Sigmoid colon (tissue), 7 donors: ENCODE measurements around the gene FER1L5. TPM values are rescaled to one million over a fixed set of nuclear protein-coding genes. Genes with fewer than 3 reads are reported as not detected.

Experiments used
- DNase-seq: peaks from one replicate; pipeline ENCODE4 v3.0.0-alpha.2; 2019
- H3K27ac ChIP-seq, 4 donors: fragments of 200-600 bp; sonication (generic); one replicate each; pipeline ENCODE4 v1.5.1; 2016 to 2019; ENCODE audit warnings: mild to moderate bottlenecking in 1 of 4
- H3K27me3 ChIP-seq, 3 donors: fragments of 200-600 bp; sonication (generic); one replicate each; pipeline ENCODE4 v1.5.1; 2019; ENCODE audit warnings: mild to moderate bottlenecking in 1 of 3
- H3K36me3 ChIP-seq, 4 donors: fragments of 200-600 bp; sonication (generic); one replicate each; pipeline ENCODE4 v1.5.1; 2016 to 2019
- H3K4me1 ChIP-seq, 4 donors: fragments of 200-600 bp; sonication (generic); one replicate each; pipeline ENCODE4 v1.5.1; 2017 to 2019
- H3K4me3 ChIP-seq, 4 donors: fragments of 200-600 bp; sonication (generic); one replicate each; pipeline ENCODE4 v1.5.1; 2017 to 2019; ENCODE audit warnings: mild to moderate bottlenecking in 2 of 4, moderate library complexity in 1 of 4
- H3K9me3 ChIP-seq, 4 donors: fragments of 200-600 bp in 3 of 4; sonication (generic) in 3 of 4; one replicate each; pipeline versions ENCODE4 v1.5.1 to v1.6.1; 2013 to 2019
- EP300 ChIP-seq, 4 donors: sonication (generic); formaldehyde crosslinking; IDR thresholded peaks; one replicate each; pipeline ENCODE4 v1.6.1; 2017; ENCODE audit warnings: antibody characterized with exemption in 4 of 4
- POLR2A ChIP-seq, 2 donors: fragments of 450-650 bp; IDR thresholded peaks; one replicate each; pipeline ENCODE4 v1.6.1; 2016; ENCODE audit warnings: antibody characterized with exemption in 2 of 2, mild to moderate bottlenecking in 2 of 2, moderate library complexity in 2 of 2
- POLR2AphosphoS5 ChIP-seq, 4 donors: sonication (generic); formaldehyde crosslinking; IDR thresholded peaks; one replicate each; pipeline ENCODE4 v1.6.1; 2017; ENCODE audit warnings: antibody characterized with exemption in 4 of 4
- WGBS, 2 donors: extraction: QIAGEN DNeasy Blood & Tissue Kit; methylation state at CpG; one replicate each; pipeline ENCODE4 v1.1.7; 2013; 5-methylcytosine and 5-hydroxymethylcytosine counted together
- intact Hi-C: fragments of 100-400 bp; cut with DNase I; formaldehyde crosslinking; loops from one replicate; pipeline ENCODE4 v1.15.1; 2023
- polyA plus RNA-seq, 3 donors: library from polyadenylated mRNA; stranded (reverse); fragments of 200-250 nt; gene quantifications; one replicate each; pipeline ENCODE4 v1.2.3, GENCODE V29; 2013
- total RNA-seq, 4 donors: library from RNA; depleted of rRNA; stranded (reverse); fragments of >200 nt; gene quantifications; one replicate each; pipeline ENCODE4 v1.1.0, GENCODE V29; 2016
- TF ChIP-seq, protein P1 (sequence below), 4 experiments: fragments of 450-650 bp in 3 of 4; fragments of 200-600 bp in 1 of 4; IDR thresholded peaks; one replicate each; pipeline ENCODE4 v1.5.1; 2016 to 2019; ENCODE audit warnings: antibody characterized with exemption in 4 of 4, mild to moderate bottlenecking in 3 of 4, moderate library complexity in 2 of 4
- donor health status: healthy with polysubstance abuse.
- donor health status: Bipolar disorder and iron deficiency.
- donor health status: healthy.

The FER1L5 gene
- total and polyA plus RNA-seq, 7 donors: under 0.01 to 0.01 TPM; not detected in 5

DNA sequence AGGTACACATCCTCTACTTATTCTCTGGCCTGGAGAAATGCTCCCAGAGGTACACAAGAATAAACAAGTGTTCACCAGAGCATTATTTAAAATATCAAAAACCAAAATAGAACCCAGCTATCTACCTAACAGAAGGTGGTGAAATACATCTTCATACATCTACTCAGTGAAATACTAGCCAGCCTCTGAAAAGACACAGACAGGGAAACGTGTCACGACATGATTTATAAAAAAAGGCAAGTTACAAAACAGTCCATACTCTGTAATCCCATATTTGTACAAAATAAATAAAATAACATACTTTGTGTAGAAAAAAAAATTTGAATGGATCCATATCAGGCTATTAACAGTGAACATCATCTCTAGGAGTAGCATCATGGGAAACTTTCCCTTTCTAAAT lies 42.6 kb upstream of the FER1L5 start:
- no peak for DNase-seq
- 90 to 93% methylated on average over 2 of the region's 2 CpGs for WGBS, 2 donors
- Histone ChIP-seq H3K4me1 (no peaks in the 10 kb centered on the region), H3K27ac (no peak overlapping the region), H3K27me3 (no peaks in the 10 kb centered on the region), H3K9me3 (no peaks in the 10 kb centered on the region), H3K4me3 (no peak overlapping the region), H3K36me3 (peaks cover 34 to 100% (median 66%) of the 10 kb centered on the region in 4 donors)
- intact Hi-C loops: no loop called here
- TF ChIP-seq POLR2AphosphoS5 (IDR thresholded peaks at IDR 0.05) (no peak), POLR2A (IDR thresholded peaks at IDR 0.05) (no peak), EP300 (IDR thresholded peaks at IDR 0.05) (no peak)
- TF ChIP-seq, protein P1, sequence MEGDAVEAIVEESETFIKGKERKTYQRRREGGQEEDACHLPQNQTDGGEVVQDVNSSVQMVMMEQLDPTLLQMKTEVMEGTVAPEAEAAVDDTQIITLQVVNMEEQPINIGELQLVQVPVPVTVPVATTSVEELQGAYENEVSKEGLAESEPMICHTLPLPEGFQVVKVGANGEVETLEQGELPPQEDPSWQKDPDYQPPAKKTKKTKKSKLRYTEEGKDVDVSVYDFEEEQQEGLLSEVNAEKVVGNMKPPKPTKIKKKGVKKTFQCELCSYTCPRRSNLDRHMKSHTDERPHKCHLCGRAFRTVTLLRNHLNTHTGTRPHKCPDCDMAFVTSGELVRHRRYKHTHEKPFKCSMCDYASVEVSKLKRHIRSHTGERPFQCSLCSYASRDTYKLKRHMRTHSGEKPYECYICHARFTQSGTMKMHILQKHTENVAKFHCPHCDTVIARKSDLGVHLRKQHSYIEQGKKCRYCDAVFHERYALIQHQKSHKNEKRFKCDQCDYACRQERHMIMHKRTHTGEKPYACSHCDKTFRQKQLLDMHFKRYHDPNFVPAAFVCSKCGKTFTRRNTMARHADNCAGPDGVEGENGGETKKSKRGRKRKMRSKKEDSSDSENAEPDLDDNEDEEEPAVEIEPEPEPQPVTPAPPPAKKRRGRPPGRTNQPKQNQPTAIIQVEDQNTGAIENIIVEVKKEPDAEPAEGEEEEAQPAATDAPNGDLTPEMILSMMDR (IDR thresholded peaks at IDR 0.05): no peak

DNA sequence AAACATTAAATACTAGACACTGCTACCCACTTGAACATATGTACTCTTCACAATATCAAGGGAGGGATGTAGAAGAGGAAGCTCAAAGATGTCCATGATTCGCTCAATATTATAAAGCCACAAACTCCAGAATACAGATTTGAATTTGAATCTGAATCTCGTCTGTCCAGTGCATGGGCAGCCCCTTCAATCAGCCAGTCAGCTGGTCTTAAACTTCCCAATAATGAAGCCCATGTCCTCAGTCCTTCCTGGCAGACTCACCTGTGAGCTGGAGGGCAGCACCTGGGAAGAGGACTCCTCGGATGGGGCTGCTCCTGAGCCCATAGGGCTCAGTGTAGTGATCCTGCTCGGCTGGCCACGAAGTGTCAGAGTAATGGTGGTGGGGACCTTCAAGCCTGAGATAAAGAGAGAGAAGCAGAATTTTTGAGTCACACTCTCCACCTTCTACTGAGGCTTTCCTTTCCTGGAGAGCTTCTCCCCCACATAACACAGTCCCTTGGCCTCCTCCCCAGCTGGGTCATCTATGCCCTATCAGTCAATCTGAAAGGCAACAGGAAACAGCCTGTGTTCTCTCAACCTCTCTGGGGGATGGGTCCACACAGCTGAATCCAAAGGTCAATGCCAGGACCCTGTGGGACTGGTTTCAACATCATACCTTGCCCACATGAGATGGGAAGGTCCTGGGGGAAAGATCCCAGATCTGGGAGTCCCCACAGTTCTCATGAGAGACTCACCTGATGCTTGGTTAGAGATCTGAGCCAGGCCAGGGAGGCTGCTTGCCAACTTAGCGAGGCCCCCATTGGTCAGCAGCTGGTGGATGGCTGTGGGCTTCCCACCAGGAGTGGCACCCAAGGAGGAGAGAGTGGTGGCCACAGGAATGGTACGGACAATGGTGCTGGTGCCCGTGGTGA lies 40.9 kb upstream of the FER1L5 start:
- H3K9me3 ChIP-seq: no peaks in the 10 kb centered on the region
- H3K4me1 ChIP-seq: no peaks in the 10 kb centered on the region
- intact Hi-C loops: no loop called here
- no peak for DNase-seq
- H3K36me3 ChIP-seq: peaks cover 46 to 100% (median 68%) of the 10 kb centered on the region in 4 donors
- no peak for TF ChIP-seq EP300 (IDR thresholded peaks at IDR 0.05)
- H3K27ac ChIP-seq: no peak overlapping the region
- WGBS, 2 donors: 85 to 93% methylated on average over 8 of the region's 8 CpGs
- no peak overlapping the region for H3K4me3 ChIP-seq
- H3K27me3 ChIP-seq: no peaks in the 10 kb centered on the region

DNA sequence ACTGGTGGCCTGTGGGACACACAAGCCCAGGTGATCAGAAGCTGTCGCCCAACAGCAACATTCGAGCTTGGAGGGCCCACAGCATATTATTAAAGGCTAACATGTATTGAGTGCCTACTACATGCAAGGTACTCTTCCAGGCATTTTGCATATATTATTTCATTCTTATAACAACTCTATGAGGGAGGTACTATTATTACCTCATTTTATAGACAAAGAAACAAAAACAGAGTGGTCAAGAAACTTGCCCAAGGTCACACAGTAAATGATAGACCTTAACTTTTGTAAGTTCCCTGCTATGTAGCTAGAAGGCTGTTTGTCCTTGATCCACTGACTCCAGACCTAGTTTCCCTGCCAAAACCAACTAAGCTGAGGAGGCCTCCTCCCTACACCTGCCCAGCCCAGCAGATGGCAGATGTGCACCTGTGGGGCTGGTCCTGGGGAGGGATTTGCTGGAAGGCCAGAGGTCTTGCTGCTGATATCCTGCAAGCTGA lies 40.2 kb upstream of the FER1L5 start:
- WGBS, 2 donors: 89 to 93% methylated on average over 2 of the region's 2 CpGs
- Histone ChIP-seq H3K27me3 (no peaks in the 10 kb centered on the region), H3K36me3 (peaks cover 52 to 100% (median 71%) of the 10 kb centered on the region in 4 donors), H3K27ac (no peak overlapping the region), H3K4me3 (no peak overlapping the region), H3K9me3 (no peaks in the 10 kb centered on the region), H3K4me1 (no peaks in the 10 kb centered on the region)
- no peak for TF ChIP-seq POLR2A (IDR thresholded peaks at IDR 0.05)
- no peak for TF ChIP-seq EP300 (IDR thresholded peaks at IDR 0.05)
- TF ChIP-seq POLR2AphosphoS5 (IDR thresholded peaks at IDR 0.05): no peak
- TF ChIP-seq, protein P1 (IDR thresholded peaks at IDR 0.05): no peak
- no peak for DNase-seq
- intact Hi-C loops: no loop called here

DNA sequence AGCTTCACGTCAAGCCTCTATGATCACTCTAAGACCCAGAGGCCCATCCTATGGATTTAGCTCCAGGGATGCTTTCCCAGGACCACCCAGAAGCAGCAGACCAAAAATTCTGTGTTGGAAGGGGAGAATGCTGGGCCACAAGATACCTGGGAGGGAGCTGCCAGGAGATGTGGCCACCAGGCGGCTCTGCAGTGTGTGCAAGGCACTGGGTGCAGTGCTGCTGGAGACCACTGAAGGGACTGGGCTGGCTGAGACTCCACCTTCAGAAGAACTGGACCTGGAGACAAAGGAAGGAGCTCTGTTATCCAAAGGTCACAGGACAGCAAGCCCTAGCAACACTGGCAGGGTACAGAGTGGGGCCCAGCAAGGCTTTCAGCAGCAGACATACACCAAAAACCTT lies 38.5 kb upstream of the FER1L5 start:
- TF ChIP-seq EP300 (IDR thresholded peaks at IDR 0.05) (no peak), POLR2A (IDR thresholded peaks at IDR 0.05) (no peak), POLR2AphosphoS5 (IDR thresholded peaks at IDR 0.05) (no peak)
- TF ChIP-seq, protein P1 (IDR thresholded peaks at IDR 0.05): no peak
- Histone ChIP-seq H3K4me3 (no peak overlapping the region), H3K36me3 (peaks cover 67 to 100% (median 83%) of the 10 kb centered on the region in 4 donors), H3K27ac (no peak overlapping the region), H3K9me3 (no peaks in the 10 kb centered on the region), H3K4me1 (peaks cover 0 to 6% (median 4%) of the 10 kb centered on the region in 4 donors), H3K27me3 (no peaks in the 10 kb centered on the region)
- no peak for DNase-seq
- WGBS, 2 donors: 90 to 95% methylated on average over 2 of the region's 2 CpGs
- intact Hi-C loops: no loop called here
